AG04449 (cell line): ENCODE measurements around the gene RNF220.

Experiments used
- CTCF ChIA-PET: fragments of 350-600 bp; formaldehyde crosslinking; extraction: SDS; loops from one replicate; lab custom pipeline; 2021; ENCODE audit warnings: antibody characterized with exemption; lab: Yijun Ruan, JAX
- POLR2A ChIA-PET: fragments of 400-600, 350-600 bp; formaldehyde crosslinking; extraction: SDS; loops from one replicate; lab custom pipeline; 2020; ENCODE audit warnings: antibody characterized with exemption, inconsistent platforms; lab: Yijun Ruan, JAX
- DNase-seq: peaks from one replicate; pipeline ENCODE4 v3.0.0-alpha.2; 2010; ENCODE audit warnings: low read depth, low spot score
- H3K4me3 ChIP-seq: 2 replicates; pipeline ENCODE4 v1.5.1; 2011; ENCODE audit warnings: low read depth, mild to moderate bottlenecking, control low read depth, low read length
- CTCF ChIP-seq: IDR thresholded peaks from one replicate; pipeline ENCODE4 v1.5.1; 2011; ENCODE audit warnings: mild to moderate bottlenecking, moderate library complexity, low read length, control low read depth, inconsistent platforms; ENCODE audit not compliant: insufficient read depth; ENCODE audit errors: missing control alignments

Gene RNF220

DNA sequence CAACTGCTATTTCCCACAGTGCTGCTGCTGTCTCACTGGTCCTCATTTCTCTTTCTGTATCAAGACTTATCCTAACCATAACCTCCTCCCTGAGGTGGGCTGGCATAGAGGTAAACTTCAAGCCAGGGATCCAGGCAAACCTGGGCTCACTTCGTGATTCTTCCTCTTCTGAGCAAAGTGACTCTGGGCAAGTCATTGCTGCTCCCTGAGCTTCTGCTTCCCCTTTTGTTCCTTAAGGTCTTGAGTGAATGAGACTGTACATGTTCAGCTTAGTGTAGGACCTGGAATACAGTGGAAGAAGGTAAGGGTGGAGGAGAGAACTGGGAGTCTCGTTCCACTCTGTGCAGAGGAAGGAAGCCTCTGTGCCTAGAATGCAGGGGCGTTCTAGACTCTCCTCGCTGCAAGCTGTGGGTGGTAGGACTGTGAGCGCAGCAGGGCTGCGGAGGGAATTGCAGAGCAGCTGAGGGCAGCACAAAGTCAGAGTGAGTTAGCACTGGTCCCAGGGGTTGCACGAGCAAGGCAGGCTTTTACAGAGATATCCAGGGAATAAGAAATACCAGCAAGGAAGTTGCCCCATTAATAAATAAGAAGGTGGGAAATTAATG, 38.6 kb upstream of the RNF220 start:
- POLR2A ChIA-PET = no interaction called here
- no peak for TF ChIP-seq CTCF
- CTCF ChIA-PET = interaction anchor here (0.6 to 5.8 kb wide), 5 partner anchors 11 to 287 kb away, joined by 3 to 38 read pairs (median 3); no protein-coding TSS in a partner anchor
- no peak for DNase-seq
- H3K4me3 ChIP-seq = no peak overlapping the region

- no peak for TF ChIP-seq CTCF
Observed at GRCh38 chr1:44367944-44368343, 37.1 kb upstream of the RNF220 start.

GRCh38 chr1:44368471-44369151, 36.4 kb upstream of the RNF220 start:
- TF ChIP-seq CTCF = no peak
- no peak for DNase-seq
- CTCF ChIA-PET = interaction anchor here (1.1 to 5.8 kb wide), 3 partner anchors 8 to 227 kb away, joined by 3 to 38 read pairs (median 5); no protein-coding TSS in a partner anchor
- POLR2A ChIA-PET = no interaction called here
- no peak overlapping the region for H3K4me3 ChIP-seq

More at GRCh38 chr1:44367944-44368343, 37.1 kb upstream of the RNF220 start:
- no peak overlapping the region for H3K4me3 ChIP-seq
- ChIA-PET CTCF (interaction anchor here (1.1 to 5.8 kb wide), 2 partner anchors 11 to 227 kb away, joined by 3 to 38 read pairs; no protein-coding TSS in a partner anchor), POLR2A (no interaction called here)
- DNase-seq = no peak

GRCh38 chr1:44371206-44371605, 33.8 kb upstream of the RNF220 start:
- H3K4me3 ChIP-seq = no peak overlapping the region
- CTCF ChIA-PET = no interaction called here
- POLR2A ChIA-PET = no interaction called here
- DNase-seq = no peak
- no peak for TF ChIP-seq CTCF

- DNase-seq = no peak
- ChIA-PET POLR2A (no interaction called here), CTCF (interaction anchor here (8.7 kb wide), 1 partner anchor 219 kb away, joined by 138 read pairs; no protein-coding TSS in a partner anchor)
- no peak overlapping the region for H3K4me3 ChIP-seq
- TF ChIP-seq CTCF = no peak
Observed at GRCh38 chr1:44375547-44375946, 29.5 kb upstream of the RNF220 start.
